Measurements from ENCODE around the gene KMT5C. TPM values are rescaled to one million over a fixed set of nuclear protein-coding genes. Genes with fewer than 3 reads are reported as not detected.
A peak's percentile ranks its signal among the peaks of the same experiment; 100 is the strongest.
"Not testable (repeated sequence)": the region's sequence is repeated elsewhere in the genome, so short reads cannot be mapped to it uniquely, and the experiment has no call there.

Gene KMT5C
- total RNA-seq, 4 donors from 2014 or later, result 27.8 to 80.8 (median 31.3) TPM

GRCh38 chr19:55324662-55325061 is 15.0 kb upstream of the KMT5C start:
- H3K27me3 ChIP-seq, result no peaks in the 10 kb centered on the region
- H3K4me3 ChIP-seq, result no peak overlapping the region
- intact Hi-C loops (cut with DNase I; ENCODE audit: low total_unique reads), result no loop called here

GRCh38 chr19:55325172-55325571 is 14.5 kb upstream of the KMT5C start, which contains the start of gene TMEM150B:
Gene TMEM150B (minus strand): TSS chr19:55325341. CDS start chr19:55321036, 4,305 bp downstream.
- no peak for DNase-seq
- Histone ChIP-seq H3K9me3 (no peaks in the 10 kb centered on the region), H3K27ac (peak within 1 kb of the TSS; percentile 17 to 43 (median 34)), H3K36me3 (no peaks in the 10 kb centered on the region), H3K4me1 (peaks cover 0 to 23% (median 12%) of the 10 kb centered on the region in 4 donors), H3K4me3 (no peak within 1 kb of the TSS), H3K27me3 (no peaks in the 10 kb centered on the region)
- intact Hi-C loops (cut with DNase I; ENCODE audit: low total_unique reads), result no loop called here
- WGBS, 2 donors (ENCODE audit: low coverage in 1 of 2), result 78 to 82% methylated on average over 6 to 14 of the region's 14 CpGs
- TF ChIP-seq POLR2AphosphoS5 (IDR thresholded peaks at IDR 0.05) (no peak), EP300 (IDR thresholded peaks at IDR 0.05; ENCODE audit: low read depth) (no peak), CTCF (IDR thresholded peaks at IDR 0.05) (no peak), POLR2A (IDR thresholded peaks at IDR 0.05) (no peak)
- in situ Hi-C loops (cut with MboI; ENCODE audit: low pct_ligation_motif_present in 1 of 4, low pct_unique_long_range_greater_than_20kb in 1 of 4, low sequenced_read_pairs in 3 of 4), result no loop called here

More at GRCh38 chr19:55324662-55325061, 15.0 kb upstream of the KMT5C start:
- WGBS, 2 donors (ENCODE audit: low coverage in 1 of 2), result 72 to 81% methylated on average over 4 to 6 of the region's 6 CpGs
- peak overlapping the region in 3 of 4 donors; percentile 17 to 43 (median 17) for H3K27ac ChIP-seq
- no peak for DNase-seq
- no peaks in the 10 kb centered on the region for H3K9me3 ChIP-seq
- H3K36me3 ChIP-seq, result no peaks in the 10 kb centered on the region
- TF ChIP-seq POLR2AphosphoS5 (IDR thresholded peaks at IDR 0.05) (no peak), CTCF (IDR thresholded peaks at IDR 0.05) (no peak), EP300 (IDR thresholded peaks at IDR 0.05; ENCODE audit: low read depth) (no peak), POLR2A (IDR thresholded peaks at IDR 0.05) (no peak)
- in situ Hi-C loops (cut with MboI; ENCODE audit: low pct_ligation_motif_present in 1 of 4, low pct_unique_long_range_greater_than_20kb in 1 of 4, low sequenced_read_pairs in 3 of 4), result no loop called here
- peaks cover 0 to 23% (median 12%) of the 10 kb centered on the region in 4 donors for H3K4me1 ChIP-seq

- H3K9me3 ChIP-seq; DNase-seq; intact Hi-C loops (cut with DNase I; ENCODE audit: low total_unique reads); in situ Hi-C loops (cut with MboI; ENCODE audit: low pct_ligation_motif_present in 1 of 4, low pct_unique_long_range_greater_than_20kb in 1 of 4, low sequenced_read_pairs in 3 of 4); H3K36me3 ChIP-seq; H3K4me1 ChIP-seq; H3K27ac ChIP-seq; H3K27me3 ChIP-seq; H3K4me3 ChIP-seq: not testable (repeated sequence)
- 62 to 66% methylated on average over 3 to 4 of the region's 4 CpGs for WGBS, 2 donors (ENCODE audit: low coverage in 1 of 2)
These were observed 10.8 kb upstream of the KMT5C start for GRCh38 chr19:55328774-55329318.

DNA sequence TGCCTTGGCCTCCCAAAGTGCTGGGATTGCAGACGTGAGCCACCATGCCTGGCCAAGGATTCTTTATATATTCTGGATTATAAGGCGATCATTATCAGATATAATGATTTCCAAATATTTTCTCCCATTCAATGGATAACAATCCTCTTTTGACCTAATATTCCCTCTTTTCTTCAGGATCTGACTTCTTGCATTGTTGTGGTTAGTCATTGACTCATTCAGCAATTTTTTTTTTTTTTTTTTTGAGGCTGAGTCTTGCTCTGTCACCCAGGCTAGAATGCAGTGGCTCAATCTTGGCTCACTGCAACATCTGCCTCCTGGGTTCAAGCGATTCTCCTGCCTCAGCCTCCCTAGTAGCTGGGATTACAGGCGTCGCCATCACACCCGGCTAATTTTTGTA is 9.9 kb upstream of the KMT5C start:
- H3K36me3 ChIP-seq; H3K4me3 ChIP-seq; in situ Hi-C loops (cut with MboI; ENCODE audit: low pct_ligation_motif_present in 1 of 4, low pct_unique_long_range_greater_than_20kb in 1 of 4, low sequenced_read_pairs in 3 of 4); H3K27ac ChIP-seq; intact Hi-C loops (cut with DNase I; ENCODE audit: low total_unique reads); H3K9me3 ChIP-seq; H3K27me3 ChIP-seq; DNase-seq: not testable (repeated sequence)
- WGBS, 2 donors (ENCODE audit: low coverage in 1 of 2), result 92 to 100% methylated on average over 2 to 6 of the region's 6 CpGs
- H3K4me1 ChIP-seq, result peaks cover 0 to 10% (median 6%) of the 10 kb centered on the region in 4 donors

DNA sequence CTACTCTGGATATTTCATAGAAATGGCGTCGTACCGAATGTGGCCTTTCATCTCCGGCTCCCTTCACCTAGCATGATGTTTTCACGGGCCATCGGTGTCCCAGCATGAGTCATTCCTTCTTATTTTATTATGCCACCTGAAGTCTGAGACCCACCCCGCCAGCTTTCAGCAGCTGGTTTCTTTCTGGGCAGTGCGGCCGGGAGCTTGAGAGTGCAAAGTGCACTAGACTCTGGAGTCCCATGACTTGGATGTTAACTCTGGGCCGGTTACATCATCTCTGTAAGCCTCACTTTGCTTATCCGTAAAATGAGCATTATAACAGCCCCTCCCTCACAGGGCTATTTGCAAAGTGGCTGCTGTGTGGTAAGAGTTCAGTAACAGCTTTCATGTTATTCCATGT is 5.8 kb upstream of the KMT5C start:
- Histone ChIP-seq H3K36me3 (no peaks in the 10 kb centered on the region), H3K4me1 (peaks cover 0 to 19% (median 12%) of the 10 kb centered on the region in 4 donors), H3K4me3 (no peak overlapping the region), H3K27me3 (no peaks in the 10 kb centered on the region), H3K9me3 (no peaks in the 10 kb centered on the region), H3K27ac (peak overlapping the region; percentile 67 to 81 (median 72))
- in situ Hi-C loops (cut with MboI; ENCODE audit: low pct_ligation_motif_present in 1 of 4, low pct_unique_long_range_greater_than_20kb in 1 of 4, low sequenced_read_pairs in 3 of 4) (no loop called here), intact Hi-C loops (cut with DNase I; ENCODE audit: low total_unique reads) (no loop called here)
- DNase-seq, result peak; percentile 88
- peak in 2 of 3 donors; percentile 57 to 60 for TF ChIP-seq POLR2AphosphoS5 (IDR thresholded peaks at IDR 0.05)
- no peak for TF ChIP-seq CTCF (IDR thresholded peaks at IDR 0.05)
- WGBS, 2 donors (ENCODE audit: low coverage in 1 of 2), result 47 to 54% methylated on average over 4 to 11 of the region's 11 CpGs
